Gastroesophageal sphincter (tissue), 4 donors: Measurements from ENCODE around the gene SMOC1. TPM values are rescaled to one million over a fixed set of nuclear protein-coding genes. Genes with fewer than 3 reads are reported as not detected.

Experiments used
- ATAC-seq: fragments of 150-250 bp; one replicate; pipeline ENCODE4 v1.9.1; 2016; ENCODE audit warnings: mild to moderate bottlenecking, moderate library complexity
- H3K27ac ChIP-seq, 4 donors: fragments of 200-600 bp; sonication (generic) in 3 of 4; 1 replicate in 3 of 4; 2 replicates in 1 of 4; pipeline ENCODE4 v1.5.1; 2016 to 2019
- H3K27me3 ChIP-seq: fragments of 200-600 bp; sonication (generic); one replicate; pipeline ENCODE4 v1.5.1; 2019
- H3K36me3 ChIP-seq, 2 donors: fragments of 200-600 bp; sonication (generic); one replicate each; pipeline ENCODE4 v1.5.1; 2019; ENCODE audit warnings: control low read depth in 1 of 2
- H3K4me1 ChIP-seq, 3 donors: fragments of 200-600 bp; sonication (generic); 1 replicate in 2 of 3; 2 replicates in 1 of 3; pipeline ENCODE4 v1.5.1; 2016 to 2019; ENCODE audit warnings: control low read depth in 2 of 3
- H3K4me3 ChIP-seq, 2 donors: fragments of 200-600 bp; sonication (generic); one replicate each; pipeline ENCODE4 v1.5.1; 2019; ENCODE audit warnings: mild to moderate bottlenecking in 1 of 2, moderate library complexity in 1 of 2
- H3K9me3 ChIP-seq, 3 donors: fragments of 200-600 bp; sonication (generic); one replicate each; pipeline ENCODE4 v1.5.1; 2017 to 2019; ENCODE audit warnings: control low read depth in 2 of 3
- EP300 ChIP-seq: sonication (generic); formaldehyde crosslinking; IDR thresholded peaks from one replicate; pipeline ENCODE4 v1.6.1; 2017; ENCODE audit warnings: antibody characterized with exemption, mild to moderate bottlenecking
- POLR2A ChIP-seq, 2 donors: fragments of 450-650 bp; IDR thresholded peaks; one replicate each; pipeline ENCODE4 v1.6.1; 2017; ENCODE audit warnings: antibody characterized with exemption in 2 of 2, mild to moderate bottlenecking in 2 of 2, moderate library complexity in 1 of 2
- POLR2AphosphoS5 ChIP-seq: sonication (generic); formaldehyde crosslinking; IDR thresholded peaks from one replicate; pipeline ENCODE4 v1.6.1; 2017; ENCODE audit warnings: antibody characterized with exemption
- WGBS, 2 donors: methylation state at CpG; one replicate each; pipeline ENCODE4 v1.1.5; 2018; ENCODE audit warnings: low coverage in 1 of 2; 5-methylcytosine and 5-hydroxymethylcytosine counted together
- total RNA-seq, 4 donors: library from RNA; depleted of rRNA; stranded (reverse); fragments of >200 nt; gene quantifications; one replicate each; pipeline ENCODE4 v1.1.0, GENCODE V29; 2016
- TF ChIP-seq, protein P1 (sequence below), 4 experiments: fragments of 200-600 bp in 2 of 4; fragments of 450-650 bp in 2 of 4; sonication (generic) in 1 of 4; IDR thresholded peaks; one replicate each; pipeline ENCODE4 v1.5.1; 2017 to 2019; ENCODE audit warnings: antibody characterized with exemption in 4 of 4, mild to moderate bottlenecking in 2 of 4, moderate library complexity in 2 of 4

Gene SMOC1
- total RNA-seq, 4 donors from 2014 or later, result 0.19 to 11.8 (median 0.31) TPM; not detected in 1

DNA sequence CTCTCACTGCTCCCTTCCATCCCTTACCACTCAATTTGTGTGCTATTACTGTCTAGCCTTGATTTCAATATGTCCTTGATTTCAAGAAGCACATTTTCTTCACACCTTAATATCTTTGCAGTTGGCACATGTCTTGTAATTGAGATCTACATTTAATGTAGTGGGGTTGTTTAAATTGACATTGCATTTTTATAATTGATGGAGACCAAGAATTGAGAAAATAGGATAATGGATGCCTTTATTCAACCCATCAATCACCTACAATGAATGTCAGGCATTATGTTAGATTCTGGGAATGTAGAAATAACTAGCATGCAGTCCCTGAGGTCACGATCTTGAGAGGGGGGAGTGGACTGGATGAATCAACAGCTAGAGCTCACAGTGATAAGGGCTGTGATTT lies 94.6 kb downstream of the SMOC1 start:
- Histone ChIP-seq H3K4me1 (no peaks in the 10 kb centered on the region), H3K9me3 (no peaks in the 10 kb centered on the region), H3K36me3 (no peaks in the 10 kb centered on the region), H3K4me3 (no peak overlapping the region), H3K27me3 (peaks cover 2% of the 10 kb centered on the region), H3K27ac (no peak overlapping the region)
- TF ChIP-seq EP300 (no peak), POLR2A (IDR thresholded peaks at IDR 0.05) (no peak)
- TF ChIP-seq, protein P1, sequence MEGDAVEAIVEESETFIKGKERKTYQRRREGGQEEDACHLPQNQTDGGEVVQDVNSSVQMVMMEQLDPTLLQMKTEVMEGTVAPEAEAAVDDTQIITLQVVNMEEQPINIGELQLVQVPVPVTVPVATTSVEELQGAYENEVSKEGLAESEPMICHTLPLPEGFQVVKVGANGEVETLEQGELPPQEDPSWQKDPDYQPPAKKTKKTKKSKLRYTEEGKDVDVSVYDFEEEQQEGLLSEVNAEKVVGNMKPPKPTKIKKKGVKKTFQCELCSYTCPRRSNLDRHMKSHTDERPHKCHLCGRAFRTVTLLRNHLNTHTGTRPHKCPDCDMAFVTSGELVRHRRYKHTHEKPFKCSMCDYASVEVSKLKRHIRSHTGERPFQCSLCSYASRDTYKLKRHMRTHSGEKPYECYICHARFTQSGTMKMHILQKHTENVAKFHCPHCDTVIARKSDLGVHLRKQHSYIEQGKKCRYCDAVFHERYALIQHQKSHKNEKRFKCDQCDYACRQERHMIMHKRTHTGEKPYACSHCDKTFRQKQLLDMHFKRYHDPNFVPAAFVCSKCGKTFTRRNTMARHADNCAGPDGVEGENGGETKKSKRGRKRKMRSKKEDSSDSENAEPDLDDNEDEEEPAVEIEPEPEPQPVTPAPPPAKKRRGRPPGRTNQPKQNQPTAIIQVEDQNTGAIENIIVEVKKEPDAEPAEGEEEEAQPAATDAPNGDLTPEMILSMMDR (IDR thresholded peaks at IDR 0.05), result no peak
- 82% methylated on average over 1 of the region's 1 CpG; no CpG with 5 or more reads in 1 of the 2 donors for WGBS, 2 donors
- no peak for ATAC-seq

- WGBS, 2 donors, result 80% methylated on average over 1 of the region's 1 CpG; no CpG with 5 or more reads in 1 of the 2 donors
- H3K27ac ChIP-seq, result no peak overlapping the region
- H3K4me1 ChIP-seq, result peaks cover 0 to 8% (median 0%) of the 10 kb centered on the region in 3 donors
- no peaks in the 10 kb centered on the region for H3K9me3 ChIP-seq
- TF ChIP-seq POLR2AphosphoS5, result no peak
- no peak for TF ChIP-seq POLR2A (IDR thresholded peaks at IDR 0.05)
- no peak for TF ChIP-seq EP300
- TF ChIP-seq, protein P1 (IDR thresholded peaks at IDR 0.05), result no peak
- ATAC-seq, result no peak
- peaks cover 22% of the 10 kb centered on the region for H3K27me3 ChIP-seq
- no peak overlapping the region for H3K4me3 ChIP-seq
- no peaks in the 10 kb centered on the region for H3K36me3 ChIP-seq
These were observed 100.7 kb downstream of the SMOC1 start for GRCh38 chr14:69979882-69980281.

GRCh38 chr14:69980457-69981425 lies 101.5 kb downstream of the SMOC1 start:
- no peak for ATAC-seq
- 71 to 85% methylated on average over 4 to 11 of the region's 15 CpGs for WGBS, 2 donors
- H3K9me3 ChIP-seq, result no peaks in the 10 kb centered on the region
- no peak overlapping the region for H3K27ac ChIP-seq
- peaks cover 0 to 8% (median 0%) of the 10 kb centered on the region in 3 donors for H3K4me1 ChIP-seq
- no peak for TF ChIP-seq POLR2AphosphoS5
- TF ChIP-seq, protein P1 (IDR thresholded peaks at IDR 0.05), result no peak
- no peak for TF ChIP-seq POLR2A (IDR thresholded peaks at IDR 0.05)
- no peak for TF ChIP-seq EP300
- no peak overlapping the region for H3K4me3 ChIP-seq
- H3K36me3 ChIP-seq, result no peaks in the 10 kb centered on the region
- H3K27me3 ChIP-seq, result peaks cover 22% of the 10 kb centered on the region

- TF ChIP-seq POLR2AphosphoS5 (no peak), EP300 (no peak), POLR2A (IDR thresholded peaks at IDR 0.05) (no peak)
- TF ChIP-seq, protein P1 (IDR thresholded peaks at IDR 0.05), result no peak
- H3K4me1 ChIP-seq, result peaks cover 0 to 8% (median 0%) of the 10 kb centered on the region in 3 donors
- no peak overlapping the region for H3K4me3 ChIP-seq
- H3K27me3 ChIP-seq, result peaks cover 22% of the 10 kb centered on the region
- no peak for ATAC-seq
- 20 to 22% methylated on average over 1 to 5 of the region's 6 CpGs for WGBS, 2 donors
- H3K36me3 ChIP-seq, result no peaks in the 10 kb centered on the region
- no peak overlapping the region for H3K27ac ChIP-seq
- no peaks in the 10 kb centered on the region for H3K9me3 ChIP-seq
These were observed 103.1 kb downstream of the SMOC1 start for GRCh38 chr14:69982220-69982839.
